Measurements from ENCODE around the gene RNF220.

The RNF220 gene

DNA sequence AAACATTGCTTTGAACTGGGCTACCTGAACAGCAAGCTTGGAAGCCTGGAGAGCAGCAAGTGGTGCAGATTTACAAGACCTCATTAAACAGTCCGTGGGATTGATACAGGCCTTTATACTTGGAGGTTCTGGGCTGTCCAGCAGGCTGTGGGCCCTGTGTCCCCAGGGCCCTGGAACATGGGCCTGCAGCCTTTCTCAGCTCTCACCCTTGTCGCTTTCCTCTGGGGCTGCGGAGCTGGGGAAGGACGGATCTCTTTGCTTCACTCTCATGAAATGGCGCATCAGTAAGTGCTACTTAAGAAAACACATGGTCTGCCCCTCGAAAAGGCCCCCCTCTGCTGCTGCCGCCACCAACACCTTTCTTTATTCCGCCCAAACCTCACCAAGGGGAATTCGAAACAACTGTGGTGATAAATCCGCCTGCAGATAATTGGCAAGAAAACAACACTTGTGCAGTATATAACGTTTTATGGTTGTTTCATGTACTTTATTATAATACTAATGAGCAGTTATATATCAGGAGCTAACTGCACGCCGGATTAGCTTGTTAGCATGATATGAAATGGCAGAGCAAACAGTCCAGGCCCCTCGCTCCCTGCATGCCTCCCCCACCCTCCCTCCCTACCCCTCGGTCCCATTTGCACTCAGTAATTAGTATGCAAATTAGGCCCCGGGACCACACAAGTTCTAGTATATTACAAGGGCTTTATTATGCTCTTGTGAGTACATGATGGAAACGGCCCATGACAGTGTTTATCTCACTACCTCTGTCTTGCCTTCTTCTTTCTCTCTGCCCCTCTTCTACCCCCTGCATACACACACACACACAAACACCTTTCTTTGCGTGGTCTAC lies 131.5 kb downstream of the RNF220 start:
- TF ChIP-seq, protein P1, sequence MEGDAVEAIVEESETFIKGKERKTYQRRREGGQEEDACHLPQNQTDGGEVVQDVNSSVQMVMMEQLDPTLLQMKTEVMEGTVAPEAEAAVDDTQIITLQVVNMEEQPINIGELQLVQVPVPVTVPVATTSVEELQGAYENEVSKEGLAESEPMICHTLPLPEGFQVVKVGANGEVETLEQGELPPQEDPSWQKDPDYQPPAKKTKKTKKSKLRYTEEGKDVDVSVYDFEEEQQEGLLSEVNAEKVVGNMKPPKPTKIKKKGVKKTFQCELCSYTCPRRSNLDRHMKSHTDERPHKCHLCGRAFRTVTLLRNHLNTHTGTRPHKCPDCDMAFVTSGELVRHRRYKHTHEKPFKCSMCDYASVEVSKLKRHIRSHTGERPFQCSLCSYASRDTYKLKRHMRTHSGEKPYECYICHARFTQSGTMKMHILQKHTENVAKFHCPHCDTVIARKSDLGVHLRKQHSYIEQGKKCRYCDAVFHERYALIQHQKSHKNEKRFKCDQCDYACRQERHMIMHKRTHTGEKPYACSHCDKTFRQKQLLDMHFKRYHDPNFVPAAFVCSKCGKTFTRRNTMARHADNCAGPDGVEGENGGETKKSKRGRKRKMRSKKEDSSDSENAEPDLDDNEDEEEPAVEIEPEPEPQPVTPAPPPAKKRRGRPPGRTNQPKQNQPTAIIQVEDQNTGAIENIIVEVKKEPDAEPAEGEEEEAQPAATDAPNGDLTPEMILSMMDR (conservative IDR thresholded peaks at IDR 0.05; ENCODE audit: low read length), result no peak
- no peak for DNase-seq (ENCODE audit: low read depth)
- no peak overlapping the region for H3K4me3 ChIP-seq (ENCODE audit: low read length)

DNA sequence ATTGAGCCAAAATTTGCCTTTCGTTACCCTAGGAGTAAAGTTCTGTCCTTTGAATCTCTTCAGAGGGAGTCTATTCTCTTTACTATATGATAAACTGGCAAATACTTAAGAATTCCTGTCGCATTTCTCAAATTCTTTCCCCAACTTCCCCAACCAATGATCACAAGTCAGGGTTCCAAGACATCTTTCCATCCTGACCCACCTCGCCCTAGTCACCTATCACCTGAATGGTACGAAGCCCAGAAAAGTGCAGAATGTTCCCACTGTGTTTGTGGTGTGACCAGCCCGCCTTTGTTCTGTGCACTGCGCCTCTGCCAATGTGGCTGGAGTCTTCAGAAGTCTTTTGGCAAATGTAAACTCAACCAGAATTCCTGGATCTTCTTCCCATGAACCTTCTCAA lies 132.5 kb downstream of the RNF220 start:
- no peak for DNase-seq (ENCODE audit: low read depth)
- H3K4me3 ChIP-seq (ENCODE audit: low read length), result no peak overlapping the region

DNA sequence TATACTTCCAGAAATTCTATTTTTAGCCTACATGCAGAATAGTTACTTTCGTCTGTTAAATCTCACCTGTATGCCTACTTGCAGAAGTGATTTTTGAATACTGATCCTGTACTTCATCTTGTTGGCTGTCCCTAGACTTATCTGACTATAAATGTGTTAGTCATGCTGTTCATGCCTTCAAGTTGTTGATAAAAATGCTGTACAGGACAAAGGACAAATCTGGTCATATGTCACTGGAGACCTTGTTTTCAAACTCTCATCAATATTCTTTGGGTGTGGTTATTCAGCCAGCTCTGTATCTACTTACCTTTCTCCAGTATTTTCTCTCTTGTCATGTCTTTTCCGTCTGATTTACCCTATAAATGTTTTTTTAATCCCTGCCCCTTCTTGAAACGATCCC lies 132.9 kb downstream of the RNF220 start:
- H3K4me3 ChIP-seq (ENCODE audit: low read length), result no peak overlapping the region
- TF ChIP-seq, protein P1 (conservative IDR thresholded peaks at IDR 0.05; ENCODE audit: low read length), result no peak
- no peak for DNase-seq (ENCODE audit: low read depth)

More for the DNA sequence above, 132.5 kb downstream of the RNF220 start:
- TF ChIP-seq, protein P1 (conservative IDR thresholded peaks at IDR 0.05; ENCODE audit: low read length), result no peak

DNA sequence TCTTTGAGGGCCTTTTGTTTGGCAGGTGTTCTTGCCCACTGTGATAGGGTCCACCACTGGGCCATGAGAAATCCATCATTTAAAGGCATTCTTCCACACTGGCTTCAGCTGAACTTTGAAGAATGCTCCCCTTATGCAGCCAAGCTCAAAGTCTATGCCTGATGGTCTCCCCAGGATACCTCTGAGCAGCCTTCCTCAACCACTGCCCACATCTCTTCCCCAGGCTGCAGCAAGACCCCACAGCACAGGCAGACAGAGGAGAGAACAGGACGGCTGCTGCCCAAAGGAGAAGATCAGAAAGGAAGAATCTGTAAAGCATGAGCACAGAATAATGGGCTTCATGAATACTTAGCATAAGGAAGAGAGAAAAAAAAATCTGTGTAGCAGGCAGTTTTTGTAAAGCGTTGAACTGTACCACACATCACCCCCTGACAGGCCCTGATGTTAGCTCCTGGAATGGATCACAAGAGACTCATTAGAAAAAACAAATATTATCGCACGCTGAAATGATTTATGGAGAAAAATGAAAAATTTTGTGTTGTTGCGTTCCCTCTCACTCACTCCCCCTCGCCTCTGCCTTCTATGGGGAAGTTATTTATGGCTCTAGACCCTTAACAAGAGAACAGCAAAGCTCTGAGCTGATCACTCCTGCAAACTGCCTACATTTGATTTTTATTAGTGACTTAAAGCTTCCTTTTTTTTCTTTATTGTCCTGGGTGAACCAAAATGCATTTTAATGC lies 135.1 kb downstream of the RNF220 start:
- no peak overlapping the region for H3K4me3 ChIP-seq (ENCODE audit: low read length)
- TF ChIP-seq, protein P1 (conservative IDR thresholded peaks at IDR 0.05; ENCODE audit: low read length), result no peak
- DNase-seq (ENCODE audit: low read depth), result no peak

DNA sequence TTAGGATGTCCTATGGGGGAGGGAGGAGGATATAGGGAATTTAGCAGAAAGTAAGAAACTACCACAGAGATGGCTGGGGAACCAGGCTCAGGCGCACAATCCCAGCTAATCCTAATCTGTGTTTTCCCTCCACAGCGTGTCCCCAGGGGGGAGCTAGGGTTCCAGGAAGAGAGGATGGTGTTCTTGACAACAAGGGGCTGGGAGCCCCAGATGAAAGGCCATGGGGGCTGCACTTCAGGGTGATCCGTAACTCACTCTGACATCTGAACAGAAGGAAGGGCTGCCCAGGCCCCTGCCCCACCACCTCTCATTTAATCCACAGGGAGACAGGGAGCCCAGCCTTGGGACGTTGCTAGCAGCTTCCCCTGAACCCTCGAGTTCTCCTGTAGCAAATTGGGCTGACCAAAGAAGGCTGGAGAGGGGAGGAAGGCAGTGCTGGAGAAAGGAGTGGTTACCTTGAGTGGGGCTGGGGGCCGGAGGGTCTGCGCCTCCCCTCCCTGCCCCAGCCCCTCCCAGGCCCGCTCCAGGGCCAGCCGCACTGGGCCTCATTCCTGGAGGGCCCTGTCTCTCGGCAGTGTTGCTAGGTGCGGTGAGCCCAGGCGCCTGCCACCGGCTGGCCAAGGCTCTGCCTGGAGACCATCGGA lies 137.5 kb downstream of the RNF220 start:
- H3K4me3 ChIP-seq (ENCODE audit: low read length), result no peak overlapping the region
- DNase-seq (ENCODE audit: low read depth), result no peak
- TF ChIP-seq, protein P1 (conservative IDR thresholded peaks at IDR 0.05; ENCODE audit: low read length), result no peak

DNA sequence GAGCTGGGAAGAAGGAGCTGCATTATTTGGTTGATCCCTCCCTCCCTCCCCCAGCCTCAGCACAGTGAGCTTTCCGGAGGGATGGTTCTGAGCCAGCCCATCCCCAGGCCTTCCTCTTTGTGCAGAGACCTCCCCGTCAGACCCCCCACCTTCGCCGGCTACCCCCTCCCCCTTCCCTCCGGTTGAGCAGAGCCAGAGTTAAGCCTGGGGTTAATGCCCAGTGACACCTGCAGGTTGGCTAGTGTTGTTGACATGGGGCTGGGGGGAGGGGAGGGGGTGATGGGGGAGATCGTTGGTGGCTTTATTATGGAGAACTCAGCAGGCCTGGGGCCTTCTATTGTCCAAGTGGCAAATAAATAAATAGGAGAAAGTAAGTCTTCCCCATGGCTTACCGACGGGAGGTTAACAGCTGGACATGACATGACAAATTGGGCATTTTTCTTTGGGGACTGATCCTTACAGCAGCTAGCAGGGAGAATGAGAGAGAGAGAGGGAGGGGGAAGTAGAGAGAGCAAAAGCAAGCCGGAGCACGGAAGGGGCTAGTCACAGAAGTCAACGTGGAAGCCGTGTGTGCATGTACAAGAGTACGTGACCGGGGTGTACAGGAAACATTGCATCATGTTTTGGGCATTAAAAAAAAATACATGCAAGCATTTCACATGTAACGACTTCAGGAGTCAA lies 138.1 kb downstream of the RNF220 start:
- H3K4me3 ChIP-seq (ENCODE audit: low read length), result no peak overlapping the region
- TF ChIP-seq, protein P1 (conservative IDR thresholded peaks at IDR 0.05; ENCODE audit: low read length), result no peak
- no peak for DNase-seq (ENCODE audit: low read depth)
